HEK293T (cell line): Measurements from ENCODE around the gene HS3ST3B1.

Source experiments
- CTCF ChIA-PET: fragments of 350-600 bp; formaldehyde crosslinking; extraction: SDS; loops from one replicate; lab custom pipeline; 2021; ENCODE audit warnings: antibody characterized with exemption, inconsistent platforms; lab: Yijun Ruan, JAX
- POLR2A ChIA-PET: fragments of 350-600 bp; formaldehyde crosslinking; extraction: SDS; loops from one replicate; lab custom pipeline; 2020; ENCODE audit warnings: antibody characterized with exemption, inconsistent platforms; lab: Yijun Ruan, JAX
- DNase-seq: peaks from one replicate; pipeline ENCODE4 v3.0.0; 2012; ENCODE audit warnings: mixed read lengths; ENCODE audit errors: extremely low spot score
- ARNT ChIP-seq: fragments of 450-650 bp; IDR thresholded peaks from 2 replicates; pipeline ENCODE4 v1.6.1; 2017; ENCODE audit warnings: mild to moderate bottlenecking
- BHLHE40 ChIP-seq: fragments of 450-650 bp; IDR thresholded peaks from 2 replicates; pipeline ENCODE4 v1.6.1; 2016; ENCODE audit warnings: mild to moderate bottlenecking, moderate library complexity, borderline replicate concordance
- CTBP1 ChIP-seq: fragments of 450-650 bp; IDR thresholded peaks from 2 replicates; pipeline ENCODE4 v1.6.1; 2016; ENCODE audit warnings: borderline replicate concordance
- ELF4 ChIP-seq: fragments of 450-650 bp; IDR thresholded peaks from 2 replicates; pipeline ENCODE4 v1.6.1; 2017; ENCODE audit warnings: antibody characterized with exemption
- FOXA1 ChIP-seq: fragments of 450-650 bp; IDR thresholded peaks from 2 replicates; pipeline ENCODE4 v1.6.1; 2016; ENCODE audit warnings: mild to moderate bottlenecking
- FOXK2 ChIP-seq: fragments of 450-650 bp; IDR thresholded peaks from 2 replicates; pipeline ENCODE4 v1.6.1; 2016; ENCODE audit warnings: mild to moderate bottlenecking
- FOXM1 ChIP-seq: fragments of 450-650 bp; IDR thresholded peaks from 2 replicates; pipeline ENCODE4 v1.6.1; 2017; ENCODE audit warnings: mild to moderate bottlenecking, borderline replicate concordance
- HDGF ChIP-seq: fragments of 450-650 bp; IDR thresholded peaks from 2 replicates; pipeline ENCODE4 v1.6.1; 2017; ENCODE audit warnings: antibody characterized with exemption, borderline replicate concordance
- L3MBTL2 ChIP-seq: fragments of 450-650 bp; conservative IDR thresholded peaks from 2 replicates; pipeline ENCODE4 v1.6.1; 2016; ENCODE audit warnings: mild to moderate bottlenecking
- LEF1 ChIP-seq: fragments of 450-650 bp; IDR thresholded peaks from 2 replicates; pipeline ENCODE4 v1.6.1; 2017; ENCODE audit warnings: mild to moderate bottlenecking, borderline replicate concordance
- NFRKB ChIP-seq: fragments of 450-650 bp; IDR thresholded peaks from 2 replicates; pipeline ENCODE4 v1.6.1; 2016; ENCODE audit warnings: mild to moderate bottlenecking, moderate library complexity
- SP1 ChIP-seq: fragments of 450-650 bp; IDR thresholded peaks from 2 replicates; pipeline ENCODE4 v1.6.1; 2017
- SUZ12 ChIP-seq: fragments of 450-650 bp; IDR thresholded peaks from 2 replicates; pipeline ENCODE4 v1.6.1; 2016; ENCODE audit warnings: mild to moderate bottlenecking
- TARDBP ChIP-seq: fragments of 450-650 bp; IDR thresholded peaks from 2 replicates; pipeline ENCODE4 v1.6.1; 2016
- ZNF384 ChIP-seq: fragments of 450-650 bp; IDR thresholded peaks from 2 replicates; pipeline ENCODE4 v1.6.1; 2016
- TF ChIP-seq, protein P1 (sequence below): fragments of 450-650 bp; IDR thresholded peaks from 2 replicates; pipeline ENCODE4 v1.6.1; 2016

The HS3ST3B1 gene

DNA sequence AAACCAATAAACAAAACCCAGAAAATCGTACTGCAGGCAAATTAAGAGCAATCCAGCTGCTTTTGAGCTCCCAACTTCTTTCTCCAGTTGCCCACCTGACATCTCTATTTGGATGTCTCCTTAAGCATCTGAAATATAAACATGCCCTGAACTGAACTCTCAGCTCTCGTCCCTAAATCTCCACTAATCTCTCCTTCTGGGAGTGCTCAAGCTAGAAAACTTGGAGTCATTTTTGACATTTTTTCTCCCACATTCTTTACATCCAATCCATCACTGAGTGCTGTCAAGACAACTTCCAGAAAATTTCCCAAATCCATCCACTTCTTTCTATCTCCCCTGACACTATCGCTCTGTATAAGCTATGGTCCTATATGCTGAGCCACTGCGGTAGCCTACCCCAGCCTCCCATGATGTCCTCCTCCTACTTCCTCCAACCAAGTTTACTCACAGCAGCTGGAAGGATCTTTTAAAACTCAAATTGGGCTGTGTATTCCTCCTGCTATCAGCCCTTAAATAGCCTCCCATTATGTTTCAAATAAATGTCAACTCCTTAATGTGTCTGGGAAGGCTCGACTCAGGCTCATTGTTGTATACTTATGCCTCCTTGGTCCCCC is 53.1 kb downstream of the HS3ST3B1 start:
- POLR2A ChIA-PET, result no interaction called here
- DNase-seq, result no peak
- CTCF ChIA-PET, result no interaction called here
- no peak for TF ChIP-seq CTBP1
- no peak for TF ChIP-seq BHLHE40
- TF ChIP-seq TARDBP, result no peak
- no peak for TF ChIP-seq FOXM1
- no peak for TF ChIP-seq HDGF
- TF ChIP-seq LEF1, result no peak
- TF ChIP-seq NFRKB, result no peak
- no peak for TF ChIP-seq ARNT
- TF ChIP-seq SP1, result no peak
- TF ChIP-seq SUZ12, result no peak

DNA sequence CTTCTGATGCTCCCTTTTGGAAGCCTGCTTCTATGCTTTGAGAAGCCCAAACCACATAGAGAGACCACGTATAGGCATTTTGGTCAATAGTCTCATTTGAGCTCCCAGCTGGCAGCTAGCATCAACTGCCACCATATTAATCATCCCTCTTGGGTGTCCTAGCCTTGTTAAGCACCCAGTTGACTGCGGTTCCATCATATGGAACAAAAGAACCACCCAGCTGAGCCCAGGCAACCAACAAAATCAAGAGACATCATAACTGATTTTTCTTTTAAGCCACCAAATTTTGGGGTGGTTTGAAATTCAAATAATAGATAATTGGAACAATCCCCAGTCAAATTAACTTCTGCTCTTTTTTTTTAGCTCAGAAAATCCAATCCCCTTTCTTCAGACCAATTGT is 53.9 kb downstream of the HS3ST3B1 start:
- ChIA-PET CTCF (no interaction called here), POLR2A (no interaction called here)
- no peak for DNase-seq
- TF ChIP-seq ZNF384 (no peak), FOXA1 (no peak), ARNT (no peak), FOXK2 (no peak), SUZ12 (no peak), HDGF (no peak)
- TF ChIP-seq, protein P1, sequence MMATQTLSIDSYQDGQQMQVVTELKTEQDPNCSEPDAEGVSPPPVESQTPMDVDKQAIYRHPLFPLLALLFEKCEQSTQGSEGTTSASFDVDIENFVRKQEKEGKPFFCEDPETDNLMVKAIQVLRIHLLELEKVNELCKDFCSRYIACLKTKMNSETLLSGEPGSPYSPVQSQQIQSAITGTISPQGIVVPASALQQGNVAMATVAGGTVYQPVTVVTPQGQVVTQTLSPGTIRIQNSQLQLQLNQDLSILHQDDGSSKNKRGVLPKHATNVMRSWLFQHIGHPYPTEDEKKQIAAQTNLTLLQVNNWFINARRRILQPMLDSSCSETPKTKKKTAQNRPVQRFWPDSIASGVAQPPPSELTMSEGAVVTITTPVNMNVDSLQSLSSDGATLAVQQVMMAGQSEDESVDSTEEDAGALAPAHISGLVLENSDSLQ, result no peak

DNA sequence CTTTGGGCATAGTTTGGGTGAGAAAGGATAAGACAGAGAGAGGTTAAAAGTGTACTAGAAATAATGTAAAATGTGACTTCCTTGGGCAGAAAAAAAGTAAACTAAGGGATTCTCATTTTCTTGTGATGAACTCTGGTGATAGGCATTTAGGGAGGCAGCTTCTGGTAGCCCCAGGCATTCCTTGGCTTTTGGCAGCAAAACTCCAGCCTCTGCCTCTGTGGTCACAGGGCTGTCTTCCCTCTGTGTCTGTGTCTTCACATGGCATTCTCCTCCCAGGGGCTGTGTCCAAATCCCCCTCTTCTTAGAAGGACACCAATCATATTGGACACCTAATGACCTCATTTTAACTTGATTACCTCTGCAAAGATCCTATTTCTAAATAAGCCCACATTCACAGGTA is 54.7 kb downstream of the HS3ST3B1 start:
- CTCF ChIA-PET, result no interaction called here
- POLR2A ChIA-PET, result no interaction called here
- TF ChIP-seq HDGF, result no peak
- TF ChIP-seq FOXM1, result no peak
- no peak for TF ChIP-seq NFRKB
- TF ChIP-seq SP1, result no peak
- TF ChIP-seq FOXA1, result no peak
- TF ChIP-seq, protein P1, result no peak
- no peak for DNase-seq

GRCh38 chr17:14359163-14360020 is 58.5 kb downstream of the HS3ST3B1 start:
- POLR2A ChIA-PET, result interaction anchor here (1.3 kb wide), 1 partner anchor 8 kb away, joined by 5 read pairs; no protein-coding TSS in a partner anchor
- TF ChIP-seq TARDBP (no peak), FOXK2 (no peak), ARNT (no peak), LEF1 (no peak), ZNF384 (no peak), L3MBTL2 (no peak), FOXA1 (no peak), CTBP1 (no peak), FOXM1 (no peak), NFRKB (no peak), SUZ12 (no peak), ELF4 (no peak), BHLHE40 (no peak), HDGF (no peak), SP1 (no peak)
- TF ChIP-seq, protein P1, result no peak
- DNase-seq, result no peak
- CTCF ChIA-PET, result no interaction called here

- ChIA-PET CTCF (no interaction called here), POLR2A (no interaction called here)
- TF ChIP-seq HDGF (no peak), FOXM1 (no peak), ELF4 (no peak), ARNT (no peak), ZNF384 (no peak), L3MBTL2 (no peak), BHLHE40 (no peak), SP1 (no peak), CTBP1 (no peak), TARDBP (no peak), SUZ12 (no peak), LEF1 (no peak), FOXK2 (no peak), FOXA1 (no peak), NFRKB (no peak)
- TF ChIP-seq, protein P1, result no peak
- no peak for DNase-seq
Measured at GRCh38 chr17:14360856-14361255, 60.0 kb downstream of the HS3ST3B1 start.

GRCh38 chr17:14361470-14361869 is 60.6 kb downstream of the HS3ST3B1 start:
- ChIA-PET POLR2A (no interaction called here), CTCF (no interaction called here)
- TF ChIP-seq CTBP1 (no peak), FOXM1 (no peak), ZNF384 (no peak), HDGF (no peak), L3MBTL2 (no peak), SUZ12 (no peak), LEF1 (no peak), BHLHE40 (no peak), FOXK2 (no peak), ARNT (no peak), TARDBP (no peak)
- TF ChIP-seq, protein P1, result no peak
- DNase-seq, result no peak
